Fibroblast of lung (primary cell): Measurements from ENCODE around the gene PSMC5. TPM values are rescaled to one million over a fixed set of nuclear protein-coding genes. Genes with fewer than 3 reads are reported as not detected.
A peak's percentile ranks its signal among the peaks of the same experiment; 100 is the strongest.

Experiments
- DNase-seq, 2 donors: peaks; one replicate each; pipeline versions ENCODE4 v3.0.0 to v3.0.0-alpha.2; 2010; ENCODE audit warnings: low read depth in 2 of 2
- H2AFZ ChIP-seq: 2 replicates; pipeline ENCODE4 v1.5.1; 2012; ENCODE audit warnings: low read length, control low read depth, inconsistent platforms
- H3K27ac ChIP-seq: 2 replicates; pipeline ENCODE4 v1.5.1; 2011; ENCODE audit warnings: low read length, control low read depth; ENCODE audit not compliant: insufficient read depth
- H3K27me3 ChIP-seq: 2 replicates; pipeline ENCODE4 v1.5.1; 2011; ENCODE audit warnings: mild to moderate bottlenecking, low read length; ENCODE audit not compliant: control insufficient read depth, insufficient read depth
- H3K36me3 ChIP-seq: 2 replicates; pipeline ENCODE4 v1.5.1; 2011; ENCODE audit warnings: low read length; ENCODE audit not compliant: control insufficient read depth, insufficient read depth
- H3K4me1 ChIP-seq: 2 replicates; pipeline ENCODE4 v1.5.1; 2011; ENCODE audit warnings: low read length; ENCODE audit not compliant: control insufficient read depth, insufficient read depth; ENCODE audit errors: extremely low read depth
- H3K4me2 ChIP-seq: 2 replicates; pipeline ENCODE4 v1.5.1; 2011; ENCODE audit warnings: low read length, control low read depth; ENCODE audit not compliant: insufficient read depth; ENCODE audit errors: extremely low read depth
- H3K4me3 ChIP-seq, 4 experiments: fragments of 200-600 bp in 1 of 4; sonication (generic) in 1 of 4; replicated peaks in 1 of 4; 2 replicates each; pipeline ENCODE4 v1.5.1; 2011 to 2016; ENCODE audit warnings: low read length in 4 of 4, low read depth in 3 of 4, mild to moderate bottlenecking in 3 of 4, control low read depth in 2 of 4, inconsistent platforms in 1 of 4, mixed read lengths in 1 of 4; ENCODE audit not compliant: insufficient read depth in 1 of 4; ENCODE audit errors: control extremely low read depth in 1 of 4
- H3K79me2 ChIP-seq: 2 replicates; pipeline ENCODE4 v1.5.1; 2012; ENCODE audit warnings: mild to moderate bottlenecking, low read length, inconsistent platforms; ENCODE audit not compliant: control insufficient read depth, insufficient read depth
- H3K9ac ChIP-seq: 2 replicates; pipeline ENCODE4 v1.5.1; 2011; ENCODE audit warnings: mild to moderate bottlenecking, low read length, control low read depth; ENCODE audit not compliant: insufficient read depth
- H3K9me3 ChIP-seq: 2 replicates; pipeline ENCODE4 v1.5.1; 2012; ENCODE audit warnings: low read depth, low read length; ENCODE audit not compliant: control insufficient read depth, insufficient read depth
- H4K20me1 ChIP-seq: 2 replicates; pipeline ENCODE4 v1.5.1; 2011; ENCODE audit warnings: low read length; ENCODE audit not compliant: control insufficient read depth, insufficient read depth; ENCODE audit errors: extremely low read depth
- CTCF ChIP-seq, 2 donors: IDR thresholded peaks in 1 of 2; conservative IDR thresholded peaks in 1 of 2; 1 replicate in 1 of 2; 2 replicates in 1 of 2; pipeline ENCODE4 v1.5.1; 2011 to 2012; ENCODE audit warnings: low read length in 2 of 2, control low read depth in 1 of 2, inconsistent platforms in 1 of 2, low read depth in 1 of 2, mild to moderate bottlenecking in 1 of 2
- EZH2 ChIP-seq: IDR thresholded peaks from 2 replicates; pipeline ENCODE4 v1.5.1; 2012; ENCODE audit warnings: low read length, control low read depth, mild to moderate bottlenecking; ENCODE audit errors: missing control alignments
- polyA plus RNA-seq, 2 donors: library from polyadenylated mRNA; depleted of rRNA in 1 of 2; stranded (reverse) in 1 of 2; unstranded in 1 of 2; fragments of >200 nt; gene quantifications; 2 replicates each; pipeline ENCODE4 v1.2.1, GENCODE V29; 2011 to 2012; ENCODE audit warnings: missing spikeins in 1 of 2
- total RNA-seq: library from RNA; depleted of rRNA; stranded (reverse); fragments of >200 nt; gene quantifications from 2 replicates; pipeline ENCODE4 v1.2.1, GENCODE V29; 2014

Gene PSMC5
- total and polyA plus RNA-seq, 2 donors (not counting 1 experiment from before 2014, with no cell fraction given) = 66.9 to 216 TPM

GRCh38 chr17:63816669-63817068 is 10.6 kb upstream of the PSMC5 start:
- Histone ChIP-seq H3K9ac (no peak overlapping the region), H3K4me2 (no peak overlapping the region), H3K27ac (no peak overlapping the region)

DNA sequence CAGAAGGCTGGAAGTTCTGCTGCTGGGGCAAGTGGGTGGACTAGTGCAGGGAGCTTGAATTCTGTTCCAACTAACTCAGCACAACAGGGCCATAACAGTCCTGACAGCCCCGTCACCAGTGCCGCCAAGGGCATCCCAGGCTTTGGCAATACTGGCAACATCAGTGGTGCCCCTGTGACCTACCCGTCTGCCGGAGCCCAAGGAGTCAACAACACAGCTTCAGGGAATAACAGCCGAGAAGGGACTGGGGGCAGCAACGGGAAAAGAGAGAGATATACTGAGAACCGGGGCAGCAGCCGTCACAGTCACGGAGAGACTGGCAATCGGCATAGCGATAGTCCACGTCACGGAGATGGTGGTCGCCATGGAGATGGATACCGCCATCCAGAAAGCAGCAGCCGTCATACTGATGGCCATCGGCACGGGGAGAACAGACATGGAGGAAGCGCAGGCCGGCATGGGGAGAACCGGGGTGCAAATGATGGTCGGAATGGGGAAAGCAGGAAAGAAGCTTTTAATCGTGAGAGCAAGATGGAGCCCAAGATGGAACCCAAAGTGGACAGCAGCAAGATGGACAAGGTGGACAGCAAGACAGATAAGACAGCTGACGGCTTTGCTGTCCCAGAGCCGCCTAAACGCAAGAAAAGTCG is 9.4 kb upstream of the PSMC5 start:
- H3K79me2 ChIP-seq = peaks cover 4% of the 10 kb centered on the region
- H3K9ac ChIP-seq = no peak overlapping the region
- H3K4me1 ChIP-seq = no peaks in the 10 kb centered on the region
- H3K27me3 ChIP-seq = no peaks in the 10 kb centered on the region
- no peak overlapping the region for H3K27ac ChIP-seq
- no peak overlapping the region for H3K4me3 ChIP-seq
- no peak overlapping the region for H2AFZ ChIP-seq
- TF ChIP-seq CTCF (conservative IDR thresholded peaks at IDR 0.05 in 1 of 2, IDR thresholded peaks at IDR 0.05 in 1 of 2; ENCODE audit: low read depth in 1 of 2, low read length in 2 of 2) = no peak
- TF ChIP-seq EZH2 = no peak
- no peaks in the 10 kb centered on the region for H4K20me1 ChIP-seq
- peaks cover 39% of the 10 kb centered on the region for H3K36me3 ChIP-seq
- H3K9me3 ChIP-seq = no peaks in the 10 kb centered on the region
- no peak for DNase-seq
- H3K4me2 ChIP-seq = no peak overlapping the region

More at GRCh38 chr17:63816669-63817068, 10.6 kb upstream of the PSMC5 start:
- peak; percentile 13 to 66 for DNase-seq
- Histone ChIP-seq H3K4me3 (no peak overlapping the region), H3K4me1 (no peaks in the 10 kb centered on the region), H2AFZ (no peak overlapping the region), H3K36me3 (peaks cover 34% of the 10 kb centered on the region), H3K9me3 (no peaks in the 10 kb centered on the region), H4K20me1 (no peaks in the 10 kb centered on the region), H3K79me2 (peaks cover 2% of the 10 kb centered on the region), H3K27me3 (no peaks in the 10 kb centered on the region)
- no peak for TF ChIP-seq CTCF (conservative IDR thresholded peaks at IDR 0.05 in 1 of 2, IDR thresholded peaks at IDR 0.05 in 1 of 2; ENCODE audit: low read depth in 1 of 2, low read length in 2 of 2)
- no peak for TF ChIP-seq EZH2

DNA sequence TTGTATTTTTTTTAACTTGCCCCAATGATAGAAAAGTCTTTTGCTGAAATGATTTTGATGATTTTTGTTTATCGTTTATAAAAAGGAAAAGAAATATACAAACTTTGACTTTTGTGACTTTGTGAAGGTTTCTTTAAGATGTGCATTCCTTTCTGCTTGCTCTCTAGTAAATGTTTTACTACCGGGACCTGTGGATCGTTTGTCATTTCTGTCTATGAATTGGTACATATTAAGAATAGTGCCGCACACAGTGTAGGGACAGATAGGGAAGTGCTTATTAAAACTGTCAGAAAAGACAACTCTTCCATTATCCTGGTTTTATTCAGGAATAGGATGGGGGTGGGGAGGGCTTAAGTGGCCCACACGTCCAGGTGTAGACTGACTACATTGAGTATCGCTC is 8.1 kb upstream of the PSMC5 start:
- Histone ChIP-seq H3K9ac (no peak overlapping the region), H3K4me2 (no peak overlapping the region), H3K36me3 (peaks cover 45% of the 10 kb centered on the region), H2AFZ (no peak overlapping the region), H3K4me3 (no peak overlapping the region), H3K27me3 (no peaks in the 10 kb centered on the region), H4K20me1 (no peaks in the 10 kb centered on the region), H3K9me3 (no peaks in the 10 kb centered on the region), H3K27ac (no peak overlapping the region), H3K79me2 (peaks cover 6% of the 10 kb centered on the region), H3K4me1 (no peaks in the 10 kb centered on the region)
- no peak for DNase-seq
- TF ChIP-seq EZH2 (no peak), CTCF (conservative IDR thresholded peaks at IDR 0.05 in 1 of 2, IDR thresholded peaks at IDR 0.05 in 1 of 2; ENCODE audit: low read depth in 1 of 2, low read length in 2 of 2) (no peak)
